HepG2 (cell line): ENCODE data around the gene GDPGP1. TPM values are rescaled to one million over a fixed set of nuclear protein-coding genes. Genes with fewer than 3 reads are reported as not detected.
A peak's percentile ranks its signal among the peaks of the same experiment; 100 is the strongest.

Experiments
- HNRNPUL1 ChIP-seq: fragments of 200-400 bp; formaldehyde crosslinking; IDR thresholded peaks from 2 replicates; pipeline ENCODE4 v1.6.1; 2017; ENCODE audit warnings: low read depth, mild to moderate bottlenecking, low read length, moderate library complexity
- MEIS2 ChIP-seq: sonication (generic); formaldehyde crosslinking; IDR thresholded peaks from 2 replicates; pipeline ENCODE4 v1.9.0; 2021; ENCODE audit warnings: mild to moderate bottlenecking, missing genetic modification reagents
- NR0B2 ChIP-seq: sonication (generic); formaldehyde crosslinking; IDR thresholded peaks from 2 replicates; pipeline ENCODE4 v1.4.0; 2020; ENCODE audit warnings: mild to moderate bottlenecking, missing genetic modification reagents
- POLR2A ChIP-seq, 2 experiments: IDR thresholded peaks; 2 replicates each; pipeline ENCODE4 v1.6.1; 2011; ENCODE audit warnings: low read depth in 2 of 2, low read length in 2 of 2, mild to moderate bottlenecking in 1 of 2, moderate library complexity in 1 of 2; ENCODE audit not compliant: insufficient read depth in 1 of 2
- TARDBP ChIP-seq: sonication (generic); formaldehyde crosslinking; IDR thresholded peaks from 2 replicates; pipeline ENCODE4 v1.8.0; 2022; ENCODE audit warnings: mild to moderate bottlenecking, missing genetic modification reagents
- TMF1 ChIP-seq: sonication (generic); formaldehyde crosslinking; IDR thresholded peaks from 2 replicates; pipeline ENCODE4 v1.8.1; 2022; ENCODE audit warnings: low read depth, missing genetic modification reagents
- USF2 ChIP-seq, 2 experiments: sonication (generic) in 1 of 2; formaldehyde crosslinking in 1 of 2; IDR thresholded peaks; 2 replicates each; pipeline versions ENCODE4 v1.5.1 to v1.6.1; 2011 to 2020; ENCODE audit warnings: borderline replicate concordance in 1 of 2, low read depth in 1 of 2, low read length in 1 of 2, mild to moderate bottlenecking in 1 of 2, missing genetic modification reagents in 1 of 2, moderate library complexity in 1 of 2
- ZBTB33 ChIP-seq: sonication (generic); formaldehyde crosslinking; IDR thresholded peaks from 2 replicates; pipeline ENCODE4 v1.4.0; 2020; ENCODE audit warnings: missing genetic modification reagents
- ZNF121 ChIP-seq: sonication (generic); formaldehyde crosslinking; IDR thresholded peaks from 2 replicates; pipeline ENCODE4 v1.5.0; 2020; ENCODE audit warnings: mild to moderate bottlenecking, missing genetic modification reagents
- ZNF746 ChIP-seq: sonication (generic); formaldehyde crosslinking; IDR thresholded peaks from 2 replicates; pipeline ENCODE4 v1.8.0; 2022; ENCODE audit warnings: mild to moderate bottlenecking, missing genetic modification reagents
- ZNF749 ChIP-seq: sonication (generic); formaldehyde crosslinking; IDR thresholded peaks from 2 replicates; pipeline ENCODE4 v1.8.0; 2022; ENCODE audit warnings: mild to moderate bottlenecking, missing genetic modification reagents, moderate library complexity, borderline replicate concordance
- polyA plus RNA-seq, 8 experiments: library from polyadenylated mRNA; depleted of rRNA in 3 of 8; stranded (reverse) in 7 of 8; unstranded in 1 of 8; fragments of >200 nt; fragmentation: Illumina TruSeq in 4 of 8; extraction: Trizol in 4 of 8; gene quantifications; 2 replicates each; pipeline versions ENCODE4 v1.2.1 to v1.2.3, GENCODE V29; 2011 to 2016; ENCODE audit warnings: low read depth in 4 of 8, missing spikeins in 1 of 8, mixed read lengths in 1 of 8; ENCODE audit not compliant: insufficient read depth in 1 of 8
- total RNA-seq, 5 experiments: library from RNA; depleted of rRNA; stranded (reverse); fragments of >200 nt; fragmentation: Illumina TruSeq; extraction: Trizol; gene quantifications; 2 replicates each; pipeline ENCODE4 v1.2.3, GENCODE V29; 2016; ENCODE audit warnings: low read depth in 1 of 5
- TF ChIP-seq, protein P1 (sequence below): sonication (generic); formaldehyde crosslinking; IDR thresholded peaks from 2 replicates; pipeline ENCODE4 v1.8.1; 2023; ENCODE audit warnings: mild to moderate bottlenecking, inconsistent platforms, moderate library complexity, missing genetic modification reagents, borderline replicate concordance
- TF ChIP-seq, protein P2 (sequence below): IDR thresholded peaks from 2 replicates; pipeline ENCODE4 v1.6.1; 2016; ENCODE audit warnings: low read depth, missing genetic modification reagents, missing compliant biosample characterization
- TF ChIP-seq, protein P3 (sequence below): sonication (generic); formaldehyde crosslinking; IDR thresholded peaks from 2 replicates; pipeline ENCODE4 v1.8.1; 2023; ENCODE audit warnings: missing genetic modification reagents, inconsistent platforms, borderline replicate concordance

GDPGP1 gene
- total and polyA plus RNA-seq, 2 of the 13 experiments (the other 11 are each of a cell fraction or from before 2014, with no cell fraction given): 1.5 to 4.3 TPM

- no peak for TF ChIP-seq ZBTB33 (CRISPR knock-in tag)
- peak; percentile 44; the same call in 1 of the 2 replicates for TF ChIP-seq ZNF749 (CRISPR knock-in tag)
- peak; percentile 18; the same call in 1 of the 2 replicates for TF ChIP-seq TARDBP (CRISPR knock-in tag)
- TF ChIP-seq, protein P1, sequence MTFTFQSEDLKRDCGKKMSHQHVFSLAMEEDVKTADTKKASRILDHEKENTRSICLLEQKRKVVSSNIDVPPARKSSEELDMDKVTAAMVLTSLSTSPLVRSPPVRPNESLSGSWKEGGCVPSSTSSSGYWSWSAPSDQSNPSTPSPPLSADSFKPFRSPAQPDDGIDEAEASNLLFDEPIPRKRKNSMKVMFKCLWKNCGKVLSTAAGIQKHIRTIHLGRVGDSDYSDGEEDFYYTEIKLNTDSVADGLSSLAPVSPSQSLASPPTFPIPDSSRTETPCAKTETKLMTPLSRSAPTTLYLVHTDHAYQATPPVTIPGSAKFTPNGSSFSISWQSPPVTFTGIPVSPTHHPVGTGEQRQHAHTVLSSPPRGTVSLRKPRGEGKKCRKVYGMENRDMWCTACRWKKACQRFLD (CRISPR knock-in tag): 0 out of 2 replicates have a peak, but pooled peaks have one; percentile 54
- TF ChIP-seq, protein P2, sequence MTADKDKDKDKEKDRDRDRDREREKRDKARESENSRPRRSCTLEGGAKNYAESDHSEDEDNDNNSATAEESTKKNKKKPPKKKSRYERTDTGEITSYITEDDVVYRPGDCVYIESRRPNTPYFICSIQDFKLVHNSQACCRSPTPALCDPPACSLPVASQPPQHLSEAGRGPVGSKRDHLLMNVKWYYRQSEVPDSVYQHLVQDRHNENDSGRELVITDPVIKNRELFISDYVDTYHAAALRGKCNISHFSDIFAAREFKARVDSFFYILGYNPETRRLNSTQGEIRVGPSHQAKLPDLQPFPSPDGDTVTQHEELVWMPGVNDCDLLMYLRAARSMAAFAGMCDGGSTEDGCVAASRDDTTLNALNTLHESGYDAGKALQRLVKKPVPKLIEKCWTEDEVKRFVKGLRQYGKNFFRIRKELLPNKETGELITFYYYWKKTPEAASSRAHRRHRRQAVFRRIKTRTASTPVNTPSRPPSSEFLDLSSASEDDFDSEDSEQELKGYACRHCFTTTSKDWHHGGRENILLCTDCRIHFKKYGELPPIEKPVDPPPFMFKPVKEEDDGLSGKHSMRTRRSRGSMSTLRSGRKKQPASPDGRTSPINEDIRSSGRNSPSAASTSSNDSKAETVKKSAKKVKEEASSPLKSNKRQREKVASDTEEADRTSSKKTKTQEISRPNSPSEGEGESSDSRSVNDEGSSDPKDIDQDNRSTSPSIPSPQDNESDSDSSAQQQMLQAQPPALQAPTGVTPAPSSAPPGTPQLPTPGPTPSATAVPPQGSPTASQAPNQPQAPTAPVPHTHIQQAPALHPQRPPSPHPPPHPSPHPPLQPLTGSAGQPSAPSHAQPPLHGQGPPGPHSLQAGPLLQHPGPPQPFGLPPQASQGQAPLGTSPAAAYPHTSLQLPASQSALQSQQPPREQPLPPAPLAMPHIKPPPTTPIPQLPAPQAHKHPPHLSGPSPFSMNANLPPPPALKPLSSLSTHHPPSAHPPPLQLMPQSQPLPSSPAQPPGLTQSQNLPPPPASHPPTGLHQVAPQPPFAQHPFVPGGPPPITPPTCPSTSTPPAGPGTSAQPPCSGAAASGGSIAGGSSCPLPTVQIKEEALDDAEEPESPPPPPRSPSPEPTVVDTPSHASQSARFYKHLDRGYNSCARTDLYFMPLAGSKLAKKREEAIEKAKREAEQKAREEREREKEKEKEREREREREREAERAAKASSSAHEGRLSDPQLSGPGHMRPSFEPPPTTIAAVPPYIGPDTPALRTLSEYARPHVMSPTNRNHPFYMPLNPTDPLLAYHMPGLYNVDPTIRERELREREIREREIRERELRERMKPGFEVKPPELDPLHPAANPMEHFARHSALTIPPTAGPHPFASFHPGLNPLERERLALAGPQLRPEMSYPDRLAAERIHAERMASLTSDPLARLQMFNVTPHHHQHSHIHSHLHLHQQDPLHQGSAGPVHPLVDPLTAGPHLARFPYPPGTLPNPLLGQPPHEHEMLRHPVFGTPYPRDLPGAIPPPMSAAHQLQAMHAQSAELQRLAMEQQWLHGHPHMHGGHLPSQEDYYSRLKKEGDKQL: no peak
- no peak for TF ChIP-seq USF2 (IDR thresholded peaks at IDR 0.05; ENCODE audit: low read depth, low read length)
- no peak for TF ChIP-seq USF2 (CRISPR knock-in tag; IDR thresholded peaks at IDR 0.05; ENCODE audit: borderline replicate concordance)
- TF ChIP-seq NR0B2 (CRISPR knock-in tag): no peak
- no peak for TF ChIP-seq TMF1
- TF ChIP-seq HNRNPUL1: no peak
- TF ChIP-seq ZNF121: no peak
- TF ChIP-seq MEIS2 (CRISPR knock-in tag): peak; percentile 84
- TF ChIP-seq ZNF746 (CRISPR knock-in tag): no peak
- TF ChIP-seq, protein P3, sequence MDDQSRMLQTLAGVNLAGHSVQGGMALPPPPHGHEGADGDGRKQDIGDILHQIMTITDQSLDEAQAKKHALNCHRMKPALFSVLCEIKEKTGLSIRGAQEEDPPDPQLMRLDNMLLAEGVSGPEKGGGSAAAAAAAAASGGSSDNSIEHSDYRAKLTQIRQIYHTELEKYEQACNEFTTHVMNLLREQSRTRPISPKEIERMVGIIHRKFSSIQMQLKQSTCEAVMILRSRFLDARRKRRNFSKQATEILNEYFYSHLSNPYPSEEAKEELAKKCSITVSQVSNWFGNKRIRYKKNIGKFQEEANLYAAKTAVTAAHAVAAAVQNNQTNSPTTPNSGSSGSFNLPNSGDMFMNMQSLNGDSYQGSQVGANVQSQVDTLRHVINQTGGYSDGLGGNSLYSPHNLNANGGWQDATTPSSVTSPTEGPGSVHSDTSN: no peak
- TF ChIP-seq POLR2A (IDR thresholded peaks at IDR 0.05; ENCODE audit: insufficient read depth in 1 of 2, low read depth in 2 of 2, low read length in 2 of 2): peak in 1 of 2 experiments; percentile 57; a peak in 1 of 4 replicates
Observed at GRCh38 chr15:90184786-90185704, 49.0 kb upstream of the GDPGP1 start (continued).
